Smooth muscle cell (in vitro differentiated cells): Measurements from ENCODE around the gene FPR3. TPM values are rescaled to one million over a fixed set of nuclear protein-coding genes. Genes with fewer than 3 reads are reported as not detected.

Experiments used
- DNase-seq: peaks from one replicate; lab custom pipeline; 2025; ENCODE audit not compliant: unreplicated experiment; lab: John Stamatoyannopoulos, UW
- H2AFZ ChIP-seq: fragments of 200-600 bp; sonication (generic); 2 replicates; pipeline ENCODE4 v1.6.0; 2016; ENCODE audit warnings: antibody characterized with exemption, low read depth, mild to moderate bottlenecking
- H3F3A ChIP-seq: fragments of 200-600 bp; sonication (generic); 2 replicates; pipeline ENCODE4 v1.6.0; 2017; ENCODE audit warnings: antibody characterized with exemption, low read depth
- H3K27ac ChIP-seq: fragments of 200-600 bp; sonication (generic); 2 replicates; pipeline ENCODE4 v1.5.1; 2016; ENCODE audit warnings: low read depth, mild to moderate bottlenecking
- H3K27me3 ChIP-seq: fragments of 200-600 bp; sonication (generic); 2 replicates; pipeline ENCODE4 v1.6.1; 2016; ENCODE audit warnings: low read depth, mild to moderate bottlenecking
- H3K36me3 ChIP-seq: fragments of 200-600 bp; sonication (generic); 2 replicates; pipeline ENCODE4 v1.5.1; 2016; ENCODE audit warnings: low read depth
- H3K4me1 ChIP-seq: fragments of 200-600 bp; sonication (generic); 2 replicates; pipeline ENCODE4 v1.5.1; 2016; ENCODE audit warnings: low read depth
- H3K4me2 ChIP-seq: fragments of 200-600 bp; sonication (generic); 2 replicates; pipeline ENCODE4 v1.6.0; 2016; ENCODE audit warnings: mild to moderate bottlenecking
- H3K4me3 ChIP-seq: fragments of 200-600 bp; sonication (generic); 2 replicates; pipeline ENCODE4 v1.5.1; 2016; ENCODE audit warnings: mild to moderate bottlenecking
- H3K79me2 ChIP-seq: fragments of 200-600 bp; sonication (generic); 2 replicates; pipeline ENCODE4 v1.6.0; 2016; ENCODE audit warnings: low read depth, mild to moderate bottlenecking
- H3K9ac ChIP-seq: fragments of 200-600 bp; sonication (generic); 2 replicates; pipeline ENCODE4 v1.6.0; 2016; ENCODE audit warnings: low read depth
- H3K9me3 ChIP-seq: fragments of 200-600 bp; sonication (generic); replicated peaks from 2 replicates; pipeline ENCODE4 v1.5.1; 2016; ENCODE audit warnings: low read depth
- H4K20me1 ChIP-seq: fragments of 200-600 bp; sonication (generic); 2 replicates; pipeline ENCODE4 v1.6.0; 2016; ENCODE audit warnings: low read depth
- WGBS: methylation state at CpG from one replicate; pipeline ENCODE4 v1.1.7; 2016; ENCODE audit warnings: low lambda C conversion rate; 5-methylcytosine and 5-hydroxymethylcytosine counted together
- polyA plus RNA-seq: library from polyadenylated mRNA; unstranded; fragments of >200 nt; fragmentation: Nextera tagmentation; extraction: Ambion mirVana; gene quantifications from 2 replicates; pipeline ENCODE4 v1.2.1, GENCODE V29; 2016
- total RNA-seq: library from RNA; depleted of rRNA; stranded (reverse); fragments of >200 nt; gene quantifications from 2 replicates; pipeline ENCODE4 v1.2.3, GENCODE V29; 2014
- TF ChIP-seq, protein P1 (sequence below): fragments of 200-600 bp; sonication (generic); IDR thresholded peaks from 2 replicates; pipeline ENCODE4 v1.5.1; 2017; ENCODE audit warnings: borderline replicate concordance, mild to moderate bottlenecking, antibody characterized with exemption; ENCODE audit not compliant: insufficient read depth, poor library complexity, severe bottlenecking

Gene FPR3
- total and polyA plus RNA-seq, 2 experiments from 2014 or later = not detected

DNA sequence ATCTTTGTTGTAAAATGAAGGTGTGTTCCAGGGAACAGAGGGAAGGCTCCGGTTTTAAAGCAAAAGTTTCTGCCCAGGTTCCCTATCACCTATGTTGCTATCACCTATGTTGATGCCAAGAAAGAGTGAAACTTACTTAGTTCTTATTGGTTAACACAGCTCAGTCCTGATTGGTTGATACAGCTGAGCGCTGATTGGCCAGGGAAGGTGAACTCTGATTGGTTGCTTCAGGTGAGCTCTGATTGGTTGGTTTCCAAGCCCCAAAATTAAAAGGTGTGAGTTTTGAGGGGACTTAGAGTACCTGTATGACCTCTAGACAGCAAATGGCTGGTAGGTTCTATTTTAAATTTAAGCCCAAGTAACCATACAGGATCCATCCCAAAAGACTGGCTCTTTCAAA lies 42.2 kb downstream of the FPR3 start:
- WGBS = 94% methylated on average over 2 of the region's 2 CpGs
- TF ChIP-seq, protein P1, sequence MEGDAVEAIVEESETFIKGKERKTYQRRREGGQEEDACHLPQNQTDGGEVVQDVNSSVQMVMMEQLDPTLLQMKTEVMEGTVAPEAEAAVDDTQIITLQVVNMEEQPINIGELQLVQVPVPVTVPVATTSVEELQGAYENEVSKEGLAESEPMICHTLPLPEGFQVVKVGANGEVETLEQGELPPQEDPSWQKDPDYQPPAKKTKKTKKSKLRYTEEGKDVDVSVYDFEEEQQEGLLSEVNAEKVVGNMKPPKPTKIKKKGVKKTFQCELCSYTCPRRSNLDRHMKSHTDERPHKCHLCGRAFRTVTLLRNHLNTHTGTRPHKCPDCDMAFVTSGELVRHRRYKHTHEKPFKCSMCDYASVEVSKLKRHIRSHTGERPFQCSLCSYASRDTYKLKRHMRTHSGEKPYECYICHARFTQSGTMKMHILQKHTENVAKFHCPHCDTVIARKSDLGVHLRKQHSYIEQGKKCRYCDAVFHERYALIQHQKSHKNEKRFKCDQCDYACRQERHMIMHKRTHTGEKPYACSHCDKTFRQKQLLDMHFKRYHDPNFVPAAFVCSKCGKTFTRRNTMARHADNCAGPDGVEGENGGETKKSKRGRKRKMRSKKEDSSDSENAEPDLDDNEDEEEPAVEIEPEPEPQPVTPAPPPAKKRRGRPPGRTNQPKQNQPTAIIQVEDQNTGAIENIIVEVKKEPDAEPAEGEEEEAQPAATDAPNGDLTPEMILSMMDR = no peak
- DNase-seq = no peak
- H3K4me3 ChIP-seq = no peak overlapping the region
- H3K36me3 ChIP-seq = no peaks in the 10 kb centered on the region
- H3F3A ChIP-seq = no peaks in the 10 kb centered on the region
- H3K27me3 ChIP-seq = no peaks in the 10 kb centered on the region
- peaks cover 2% of the 10 kb centered on the region for H3K9me3 ChIP-seq
- no peaks in the 10 kb centered on the region for H4K20me1 ChIP-seq
- no peaks in the 10 kb centered on the region for H3K79me2 ChIP-seq
- no peaks in the 10 kb centered on the region for H3K4me1 ChIP-seq
- H3K4me2 ChIP-seq = no peak overlapping the region
- no peak overlapping the region for H3K9ac ChIP-seq
- H3K27ac ChIP-seq = no peak overlapping the region
- no peak overlapping the region for H2AFZ ChIP-seq

DNA sequence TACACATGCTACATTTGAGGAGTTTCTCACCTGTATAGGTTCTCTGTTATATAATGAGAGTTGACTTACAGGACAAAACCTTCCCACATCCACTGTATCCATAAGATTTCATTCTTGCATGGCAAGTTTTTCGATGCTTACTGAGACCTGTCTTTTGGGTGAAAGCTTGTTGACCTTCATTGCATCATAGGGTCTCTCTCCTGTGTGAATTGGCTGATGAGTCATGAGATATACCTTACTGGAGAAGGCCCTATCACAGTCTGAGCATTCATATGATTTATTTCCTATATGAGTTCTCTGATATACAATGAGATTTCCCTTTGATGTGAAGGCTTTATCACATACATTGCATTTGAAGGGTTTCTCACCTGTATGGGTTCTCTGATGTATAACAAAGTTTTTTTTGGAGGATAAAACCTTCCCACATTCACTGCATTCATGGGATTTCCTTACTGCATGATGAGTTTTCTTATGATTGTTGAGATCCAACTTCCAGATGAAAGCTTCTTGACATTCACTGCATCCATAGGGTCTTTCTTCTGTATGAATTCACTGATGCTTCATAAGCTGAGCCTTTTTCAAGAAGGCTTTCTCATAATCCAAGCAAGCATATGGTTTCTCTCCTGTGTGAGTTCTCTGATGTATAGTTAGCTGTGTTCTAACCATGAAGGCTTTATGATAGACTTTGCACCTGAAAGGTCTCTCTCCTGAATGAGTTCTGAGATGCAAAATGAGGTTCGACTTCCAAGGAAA lies 67.1 kb downstream of the FPR3 start:
- TF ChIP-seq, protein P1 = no peak
- no peak overlapping the region for H3K4me2 ChIP-seq
- no peaks in the 10 kb centered on the region for H3F3A ChIP-seq
- H3K9me3 ChIP-seq = peaks cover 63% of the 10 kb centered on the region
- no peaks in the 10 kb centered on the region for H3K79me2 ChIP-seq
- H3K4me3 ChIP-seq = no peak overlapping the region
- no peaks in the 10 kb centered on the region for H3K27me3 ChIP-seq
- DNase-seq = no peak
- H3K4me1 ChIP-seq = no peaks in the 10 kb centered on the region
- no peak overlapping the region for H3K27ac ChIP-seq
- WGBS = 96% methylated on average over 2 of the region's 2 CpGs
- peaks cover 14% of the 10 kb centered on the region for H3K36me3 ChIP-seq
- no peak overlapping the region for H2AFZ ChIP-seq
- H4K20me1 ChIP-seq = no peaks in the 10 kb centered on the region
- no peak overlapping the region for H3K9ac ChIP-seq

DNA sequence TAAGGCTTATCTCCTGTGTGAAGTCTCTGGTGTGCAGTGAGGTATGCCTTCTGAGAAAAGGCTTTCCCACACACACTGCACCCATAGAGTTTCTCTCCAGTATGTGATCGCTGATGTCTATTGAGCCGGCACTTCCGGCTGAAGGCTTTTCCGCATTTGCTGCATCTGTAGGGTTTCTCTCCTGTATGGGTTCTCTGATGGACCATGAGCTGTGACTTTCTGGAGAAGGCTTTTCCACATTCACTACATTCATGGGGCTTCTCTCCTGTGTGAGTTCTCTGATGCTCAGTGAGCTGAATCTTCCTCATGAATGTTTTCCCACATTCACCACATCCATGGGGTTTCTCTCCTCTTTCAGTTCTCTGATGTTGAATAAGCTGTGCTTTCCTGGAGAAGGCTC lies 78.1 kb downstream of the FPR3 start:
- no peak overlapping the region for H3K9ac ChIP-seq
- DNase-seq = no peak
- H2AFZ ChIP-seq = no peak overlapping the region
- H3K27ac ChIP-seq = no peak overlapping the region
- peaks cover 69% of the 10 kb centered on the region for H3K9me3 ChIP-seq
- H3K27me3 ChIP-seq = no peaks in the 10 kb centered on the region
- no peak overlapping the region for H3K4me3 ChIP-seq
- H3F3A ChIP-seq = no peaks in the 10 kb centered on the region
- no peaks in the 10 kb centered on the region for H3K79me2 ChIP-seq
- no peaks in the 10 kb centered on the region for H3K4me1 ChIP-seq
- H3K36me3 ChIP-seq = peaks cover 64% of the 10 kb centered on the region
- no peaks in the 10 kb centered on the region for H4K20me1 ChIP-seq
- H3K4me2 ChIP-seq = no peak overlapping the region
- TF ChIP-seq, protein P1 = no peak
- 98% methylated on average over 4 of the region's 4 CpGs for WGBS

Other genes starting within 250 kb of the FPR3 start
- 3.6 and 6.9 TPM in 2 replicates for gene ZNF175, start 223.9 kb upstream of the FPR3 start, total RNA-seq
- gene ZNF175, start 223.9 kb upstream of the FPR3 start, polyA plus RNA-seq = 1.1 TPM in 2 replicates
- gene SIGLEC5, start 164.8 kb upstream of the FPR3 start, total RNA-seq = not detected in 2 replicates
- not detected in 2 replicates for gene SIGLEC5, start 164.8 kb upstream of the FPR3 start, polyA plus RNA-seq
- not detected in 2 replicates for gene SIGLEC14, start 148.3 kb upstream of the FPR3 start, total RNA-seq
- not detected in 2 replicates for gene SIGLEC14, start 148.3 kb upstream of the FPR3 start, polyA plus RNA-seq
- 3.3 and 4.1 TPM in 2 replicates for gene SPACA6, start 101.8 kb upstream of the FPR3 start, total RNA-seq
- gene SPACA6, start 101.8 kb upstream of the FPR3 start, polyA plus RNA-seq = 3.0 and 4.3 TPM in 2 replicates
- gene HAS1, start 71.2 kb upstream of the FPR3 start, total RNA-seq = 0.90 and 0.94 TPM in 2 replicates
- gene HAS1, start 71.2 kb upstream of the FPR3 start, polyA plus RNA-seq = 1.5 and 1.8 TPM in 2 replicates
- gene FPR1, start 43.3 kb upstream of the FPR3 start, total RNA-seq = not detected in 2 replicates
- gene FPR1, start 43.3 kb upstream of the FPR3 start, polyA plus RNA-seq = not detected in 2 replicates
- gene FPR2, start 34.0 kb upstream of the FPR3 start, total RNA-seq = 0.13 TPM in 1 of 2 replicates, not detected in the other
- not detected in 2 replicates for gene FPR2, start 34.0 kb upstream of the FPR3 start, polyA plus RNA-seq
- gene ZNF577, start 92.8 kb downstream of the FPR3 start, total RNA-seq = 5.8 and 20.3 TPM in 2 replicates
- 4.8 and 6.5 TPM in 2 replicates for gene ZNF577, start 92.8 kb downstream of the FPR3 start, polyA plus RNA-seq
- gene ZNF649, start 109.9 kb downstream of the FPR3 start, total RNA-seq = 6.1 and 8.7 TPM in 2 replicates
- 3.2 and 4.1 TPM in 2 replicates for gene ZNF649, start 109.9 kb downstream of the FPR3 start, polyA plus RNA-seq
- 3.9 and 6.3 TPM in 2 replicates for gene ZNF613, start 132.3 kb downstream of the FPR3 start, total RNA-seq
- gene ZNF613, start 132.3 kb downstream of the FPR3 start, polyA plus RNA-seq = 3.5 and 3.8 TPM in 2 replicates
- gene ZNF350, start 191.7 kb downstream of the FPR3 start, total RNA-seq = 3.9 and 5.2 TPM in 2 replicates
- 3.0 and 3.4 TPM in 2 replicates for gene ZNF350, start 191.7 kb downstream of the FPR3 start, polyA plus RNA-seq
- gene ZNF615, start 213.1 kb downstream of the FPR3 start, total RNA-seq = 13.2 and 23.6 TPM in 2 replicates
- 3.5 and 4.5 TPM in 2 replicates for gene ZNF615, start 213.1 kb downstream of the FPR3 start, polyA plus RNA-seq
- gene ZNF614, start 233.2 kb downstream of the FPR3 start, total RNA-seq = 11.1 and 17.8 TPM in 2 replicates
- 5.9 and 7.9 TPM in 2 replicates for gene ZNF614, start 233.2 kb downstream of the FPR3 start, polyA plus RNA-seq